Immature natural killer cell (primary cell): Measurements from ENCODE around the gene FARSB. TPM values are rescaled to one million over a fixed set of nuclear protein-coding genes. Genes with fewer than 3 reads are reported as not detected.

ENCODE experiments used
- DNase-seq, 3 donors: peaks; one replicate each; pipeline ENCODE4 v3.0.0; 2022; ENCODE audit warnings: mixed read lengths in 1 of 3
- H3K27ac Mint-ChIP-seq, 6 donors: one replicate each; pipeline ENCODE4 v1.8.0; 2020; ENCODE audit warnings: mixed read lengths in 6 of 6, mild to moderate bottlenecking in 5 of 6, inconsistent platforms in 4 of 6, moderate library complexity in 3 of 6
- H3K27me3 Mint-ChIP-seq, 3 donors: one replicate each; pipeline ENCODE4 v1.8.0; 2020 to 2021; ENCODE audit warnings: low read depth in 3 of 3, mild to moderate bottlenecking in 3 of 3, mixed read lengths in 3 of 3, moderate library complexity in 3 of 3, inconsistent platforms in 1 of 3
- H3K36me3 Mint-ChIP-seq, 3 donors: one replicate each; pipeline ENCODE4 v1.8.0; 2020; ENCODE audit warnings: mixed read lengths in 3 of 3, inconsistent platforms in 2 of 3, mild to moderate bottlenecking in 2 of 3
- H3K4me1 Mint-ChIP-seq, 2 donors: one replicate each; pipeline ENCODE4 v1.8.0; 2020; ENCODE audit warnings: inconsistent platforms in 2 of 2, mild to moderate bottlenecking in 2 of 2, mixed read lengths in 2 of 2, moderate library complexity in 1 of 2
- H3K4me3 Mint-ChIP-seq, 5 donors: one replicate each; pipeline ENCODE4 v1.8.0; 2020; ENCODE audit warnings: mild to moderate bottlenecking in 5 of 5, mixed read lengths in 5 of 5, inconsistent platforms in 3 of 5, moderate library complexity in 3 of 5
- H3K9me3 Mint-ChIP-seq, 6 donors: one replicate each; pipeline ENCODE4 v1.8.0; 2020; ENCODE audit warnings: mild to moderate bottlenecking in 6 of 6, mixed read lengths in 6 of 6, inconsistent platforms in 4 of 6, moderate library complexity in 3 of 6
- polyA plus RNA-seq, 3 donors: library from polyadenylated mRNA; unstranded; fragments of 300-500 nt; fragmentation: Illumina TruSeq; gene quantifications; one replicate each; pipeline ENCODE4 v1.2.3, GENCODE V29; 2021

Gene FARSB
- polyA plus RNA-seq, 3 donors from 2014 or later = 11.3 to 29.2 (median 18.5) TPM

DNA sequence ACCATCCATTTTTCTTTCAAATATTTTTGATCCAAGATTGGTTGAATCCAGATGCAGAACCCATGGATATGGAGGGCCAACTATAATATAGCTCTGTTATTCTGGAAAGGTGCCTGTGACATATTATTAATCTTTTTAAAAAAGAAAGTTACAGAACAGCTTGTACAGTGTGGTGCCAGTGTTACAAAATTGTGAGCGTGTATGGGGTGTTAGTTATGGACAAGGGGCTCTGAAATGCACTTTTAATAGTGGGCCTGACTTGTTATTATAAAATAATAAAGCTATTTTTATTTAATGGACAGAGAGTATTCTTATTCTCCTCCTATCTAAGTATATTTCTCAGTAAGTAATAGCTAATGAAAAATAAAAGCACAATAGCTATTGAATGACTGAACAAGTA, 111.2 kb downstream of the FARSB start:
- Mint-ChIP-seq H3K36me3 (no peaks in the 10 kb centered on the region), H3K27ac (no peak overlapping the region), H3K9me3 (no peaks in the 10 kb centered on the region), H3K27me3 (peaks cover 0 to 12% (median 3%) of the 10 kb centered on the region in 3 donors), H3K4me1 (no peaks in the 10 kb centered on the region), H3K4me3 (no peak overlapping the region)
- DNase-seq = no peak

DNA sequence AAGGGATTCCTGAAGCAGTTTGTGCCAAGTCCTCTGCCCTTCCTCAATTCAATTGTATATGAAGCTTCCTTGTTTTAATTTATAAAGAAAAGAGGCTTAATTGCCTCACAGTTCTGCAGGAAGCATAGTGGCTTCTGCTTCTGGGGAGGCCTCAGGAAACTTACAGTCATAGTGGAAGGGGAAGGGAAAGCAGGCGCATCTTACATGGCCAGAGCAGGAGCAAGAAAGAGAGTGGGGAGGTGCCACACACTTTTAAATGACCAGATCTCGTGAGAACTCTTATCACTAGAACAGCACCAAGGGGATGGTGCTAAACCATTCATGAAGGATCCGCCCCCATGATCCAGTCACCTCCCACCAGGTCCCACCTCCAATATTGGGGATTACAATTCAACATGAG, 117.4 kb downstream of the FARSB start:
- Mint-ChIP-seq H3K36me3 (no peaks in the 10 kb centered on the region), H3K4me1 (no peaks in the 10 kb centered on the region), H3K4me3 (no peak overlapping the region), H3K9me3 (peaks cover 0 to 2% (median 0%) of the 10 kb centered on the region in 6 donors), H3K27me3 (peaks cover 0 to 6% (median 4%) of the 10 kb centered on the region in 3 donors), H3K27ac (no peak overlapping the region)
- DNase-seq = no peak

DNA sequence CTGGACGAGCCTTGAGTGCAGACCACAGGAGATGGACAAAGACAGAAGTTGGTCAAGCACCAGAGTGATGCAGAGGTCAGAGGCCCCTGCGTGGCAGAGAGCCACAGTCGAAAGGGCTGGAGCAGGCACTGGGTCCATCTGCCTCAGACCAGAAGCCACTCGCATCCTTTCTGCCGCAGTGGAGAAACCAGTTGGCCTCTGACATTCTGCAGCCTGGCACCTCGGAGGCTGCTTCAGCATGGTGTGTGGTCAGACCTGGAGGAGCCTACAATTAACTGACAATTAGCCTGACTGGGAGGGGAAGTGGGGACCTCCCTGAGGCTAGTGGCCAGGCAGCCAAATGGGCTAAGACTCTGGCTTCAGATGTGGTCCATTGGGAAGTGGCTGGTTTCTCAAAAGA, 120.4 kb downstream of the FARSB start:
- no peak for DNase-seq
- no peak overlapping the region for H3K27ac Mint-ChIP-seq
- H3K4me3 Mint-ChIP-seq = no peak overlapping the region
- peaks cover 0 to 5% (median 4%) of the 10 kb centered on the region in 3 donors for H3K27me3 Mint-ChIP-seq
- H3K36me3 Mint-ChIP-seq = no peaks in the 10 kb centered on the region
- peaks cover 0 to 2% (median 0%) of the 10 kb centered on the region in 6 donors for H3K9me3 Mint-ChIP-seq
- H3K4me1 Mint-ChIP-seq = no peaks in the 10 kb centered on the region

DNA sequence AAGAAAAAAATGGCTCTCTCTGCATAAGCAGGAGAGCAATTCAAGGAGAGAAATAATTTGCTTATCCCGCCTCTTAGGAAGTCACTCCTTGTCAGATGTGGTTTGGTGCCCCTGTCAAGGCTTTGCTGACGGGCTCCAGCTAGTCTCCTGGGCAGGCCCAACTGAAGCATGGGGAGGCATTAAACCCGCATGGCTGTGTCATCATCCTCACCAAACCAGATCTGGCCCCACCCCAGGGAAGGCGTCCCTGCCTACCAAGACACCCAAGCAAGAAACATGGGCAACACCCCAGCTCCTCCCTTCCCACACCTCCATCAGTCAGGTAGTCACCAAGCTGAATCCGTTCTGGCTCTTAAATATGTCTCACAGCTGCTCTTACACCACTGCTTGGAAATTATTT, 123.6 kb downstream of the FARSB start:
- Mint-ChIP-seq H3K36me3 (no peaks in the 10 kb centered on the region), H3K27me3 (peaks cover 0 to 4% (median 4%) of the 10 kb centered on the region in 3 donors), H3K4me1 (no peaks in the 10 kb centered on the region), H3K4me3 (no peak overlapping the region), H3K9me3 (peaks cover 0 to 2% (median 0%) of the 10 kb centered on the region in 6 donors), H3K27ac (no peak overlapping the region)
- no peak for DNase-seq

DNA sequence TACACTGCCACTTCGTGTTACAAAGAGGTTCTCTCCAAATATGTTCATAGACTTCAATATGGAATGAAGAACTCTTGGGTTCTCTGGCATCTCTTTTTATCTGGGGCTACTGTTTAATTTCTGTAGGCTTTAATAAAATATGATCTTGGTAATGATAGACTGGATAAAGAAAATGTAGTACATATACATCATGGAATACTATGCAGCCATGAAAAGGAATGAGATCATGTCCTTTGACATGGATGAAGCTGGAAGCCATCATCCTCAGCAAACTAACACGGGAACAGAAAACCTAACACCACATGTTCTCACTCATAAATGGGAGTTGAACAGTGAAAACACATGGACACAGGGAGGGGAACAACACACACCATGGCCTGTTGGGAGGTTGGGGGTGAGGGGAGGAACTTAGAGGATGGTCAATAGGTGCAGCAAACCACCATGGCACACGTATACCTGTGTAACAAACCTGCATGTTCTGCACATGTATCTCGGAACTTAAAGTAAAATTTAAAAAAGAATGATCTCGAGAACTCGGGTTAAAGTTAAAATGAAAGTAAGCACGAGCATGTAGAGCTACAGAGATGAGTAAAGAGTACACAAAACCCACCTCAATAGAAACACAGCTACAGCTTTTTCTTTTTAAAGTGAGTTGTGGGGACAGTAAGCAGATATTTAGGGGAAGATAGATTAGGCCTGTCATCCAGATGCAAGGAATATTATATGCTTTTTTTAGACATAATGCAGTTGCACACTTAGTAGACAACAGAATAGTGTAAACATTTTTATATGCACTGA, 129.2 kb downstream of the FARSB start:
- Mint-ChIP-seq H3K9me3 (peaks cover 0 to 2% (median 0%) of the 10 kb centered on the region in 6 donors), H3K4me1 (no peaks in the 10 kb centered on the region), H3K4me3 (no peak overlapping the region), H3K36me3 (no peaks in the 10 kb centered on the region), H3K27ac (no peak overlapping the region), H3K27me3 (peaks cover 0 to 4% (median 0%) of the 10 kb centered on the region in 3 donors)
- no peak for DNase-seq

DNA sequence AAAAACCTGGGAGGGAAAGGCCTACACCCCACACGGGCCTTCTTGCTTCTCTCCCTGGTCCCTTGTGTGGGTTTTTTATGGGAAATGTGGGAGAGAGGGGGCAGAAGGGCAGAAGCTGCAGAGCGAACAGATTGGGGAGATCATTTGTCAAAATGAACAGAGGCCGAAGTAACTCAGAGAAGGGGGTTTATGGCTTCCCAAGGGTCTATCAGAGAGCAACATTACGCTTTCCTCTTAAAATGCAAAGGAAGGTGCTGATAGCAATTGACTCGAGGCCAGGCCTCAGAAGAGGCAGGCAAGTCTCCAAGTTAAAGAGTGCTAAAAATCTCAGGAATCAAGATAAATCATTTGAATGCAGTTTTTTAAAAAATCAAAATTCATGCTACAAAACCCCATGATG, 130.1 kb downstream of the FARSB start:
- DNase-seq = no peak
- Mint-ChIP-seq H3K4me1 (no peaks in the 10 kb centered on the region), H3K27me3 (peaks cover 0 to 2% (median 0%) of the 10 kb centered on the region in 3 donors), H3K9me3 (no peaks in the 10 kb centered on the region), H3K27ac (no peak overlapping the region), H3K36me3 (no peaks in the 10 kb centered on the region), H3K4me3 (no peak overlapping the region)

DNA sequence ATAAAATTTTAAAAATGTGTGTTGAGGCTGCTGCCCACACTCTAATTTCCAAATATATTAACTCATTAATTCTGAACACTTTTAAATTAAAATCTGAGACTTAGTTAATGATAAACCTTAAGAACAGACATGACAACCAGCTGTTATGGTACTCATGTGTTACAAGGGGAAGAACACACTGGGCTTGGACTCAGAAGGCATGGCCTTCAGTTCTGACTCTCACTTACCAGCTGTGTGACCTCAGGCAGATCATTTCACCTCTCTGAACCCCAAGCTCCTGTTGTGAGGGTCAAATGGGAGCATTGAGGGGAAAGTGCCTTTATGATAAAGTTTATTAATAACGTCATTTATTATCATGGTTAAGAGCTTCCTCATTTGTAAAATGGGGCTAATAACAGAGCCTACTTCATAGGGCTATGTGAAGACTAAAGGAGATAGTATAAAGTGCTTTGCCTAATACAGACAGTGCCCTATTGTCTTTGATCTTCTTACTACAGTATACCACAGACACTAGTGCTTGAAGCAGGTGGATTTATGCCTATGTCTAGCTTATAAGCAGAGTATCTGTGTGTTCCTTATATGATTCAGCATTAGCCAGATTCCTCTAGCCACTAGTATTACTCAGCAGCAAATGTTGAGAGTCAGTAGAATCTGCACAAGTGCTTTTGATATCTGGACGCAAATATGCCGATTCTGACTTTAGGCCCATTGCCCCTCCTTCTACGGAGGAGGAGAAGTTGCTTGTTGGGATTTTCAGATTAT, 131.9 kb downstream of the FARSB start:
- Mint-ChIP-seq H3K36me3 (no peaks in the 10 kb centered on the region), H3K4me1 (no peaks in the 10 kb centered on the region), H3K27me3 (no peaks in the 10 kb centered on the region)

DNA sequence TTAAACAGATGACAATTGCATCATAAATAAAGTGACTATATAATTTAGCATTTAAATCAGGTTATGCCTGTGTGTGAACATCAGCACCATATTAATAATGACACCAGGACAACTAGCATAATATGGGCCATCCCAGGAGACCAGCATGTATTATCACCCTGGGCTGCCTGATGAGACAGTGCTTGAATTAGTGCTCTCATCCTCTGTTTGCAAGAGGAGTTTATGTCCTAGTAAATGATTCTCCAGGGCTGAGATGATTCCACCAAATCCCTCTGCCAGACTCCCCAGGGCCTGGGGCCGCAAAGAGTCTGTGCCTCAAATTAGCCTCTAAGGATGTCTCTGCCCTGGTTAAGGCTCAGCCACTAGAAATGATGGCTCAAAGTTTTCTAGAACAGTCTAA, 133.8 kb downstream of the FARSB start:
- no peaks in the 10 kb centered on the region for H3K9me3 Mint-ChIP-seq
- H3K27ac Mint-ChIP-seq = no peak overlapping the region
- no peaks in the 10 kb centered on the region for H3K4me1 Mint-ChIP-seq
- no peak overlapping the region for H3K4me3 Mint-ChIP-seq
- no peak for DNase-seq
- peaks cover 0 to 5% (median under 1%) of the 10 kb centered on the region in 3 donors for H3K27me3 Mint-ChIP-seq
- H3K36me3 Mint-ChIP-seq = no peaks in the 10 kb centered on the region

More for the DNA sequence above, 131.9 kb downstream of the FARSB start:
- H3K27ac Mint-ChIP-seq = no peak overlapping the region
- no peaks in the 10 kb centered on the region for H3K9me3 Mint-ChIP-seq
- DNase-seq = no peak
- no peak overlapping the region for H3K4me3 Mint-ChIP-seq

DNA sequence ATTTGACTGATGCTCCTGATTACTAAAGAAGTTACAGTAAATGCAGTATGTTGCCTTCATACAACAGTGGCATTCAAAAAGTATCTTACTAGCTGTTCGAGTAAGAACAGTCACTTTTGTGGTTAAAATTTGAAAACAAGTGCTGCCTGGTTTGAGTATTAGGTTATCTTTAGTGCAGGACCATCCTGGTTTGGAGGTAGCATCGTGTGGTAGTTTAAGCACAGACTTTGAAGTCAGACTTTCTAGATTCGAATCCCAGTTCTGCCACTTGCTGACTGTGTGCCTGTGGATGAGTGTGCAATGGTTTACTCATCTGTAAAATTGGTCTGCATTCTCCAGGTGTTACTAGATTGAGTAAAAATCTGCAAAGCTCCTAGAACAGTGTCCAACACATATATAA, 134.8 kb downstream of the FARSB start:
- H3K4me3 Mint-ChIP-seq = no peak overlapping the region
- H3K27ac Mint-ChIP-seq = no peak overlapping the region
- no peaks in the 10 kb centered on the region for H3K4me1 Mint-ChIP-seq

More for the DNA sequence above, 134.8 kb downstream of the FARSB start:
- Mint-ChIP-seq H3K9me3 (no peaks in the 10 kb centered on the region), H3K36me3 (no peaks in the 10 kb centered on the region), H3K27me3 (peaks cover 2 to 5% (median 2%) of the 10 kb centered on the region in 3 donors)
- DNase-seq = no peak

Other genes with a start within 250 kb of the FARSB start
- not detected for gene SGPP2, start 231.5 kb downstream of the FARSB start, polyA plus RNA-seq
- gene MOGAT1, start 15.6 kb upstream of the FARSB start, polyA plus RNA-seq = not detected
- gene ACSL3, start 204.9 kb upstream of the FARSB start, polyA plus RNA-seq = 10 to 100 TPM; 25.7 to 37.4 (median 37.3) TPM